GM12878 (cell line): ENCODE data around the gene PIGS. TPM values are rescaled to one million over a fixed set of nuclear protein-coding genes. Genes with fewer than 3 reads are reported as not detected.

ENCODE experiments used
- ATAC-seq: fragments of 200-7000 bp; cut with Tn5 transposase; 3 replicates; pipeline ENCODE4 v1.9.1; 2020; ENCODE audit warnings: mild to moderate bottlenecking, moderate library complexity
- BruUV-seq: library from RNA; stranded (reverse); fragments of 400-500 nt; replicated peaks from 2 replicates; lab custom pipeline; 2021; lab: Mats Ljungman, UMichigan
- CTCF ChIA-PET: fragments of 300-600 bp; sonication (Branson Sonifier 250); formaldehyde crosslinking; extraction: SDS; loops from one replicate; lab custom pipeline; 2021; ENCODE audit warnings: inconsistent platforms; lab: Yijun Ruan, JAX
- POLR2A ChIA-PET: fragments of 350-600 bp; formaldehyde crosslinking; extraction: SDS; loops from one replicate; lab custom pipeline; 2021; ENCODE audit warnings: inconsistent platforms; lab: Charles Lee
- RAD21 ChIA-PET: fragments of 300-600 bp; sonication (Branson Sonifier 250); formaldehyde crosslinking; loops from one replicate; lab custom pipeline; 2023; ENCODE audit warnings: antibody characterized with exemption; ENCODE audit not compliant: unreplicated experiment; lab: Charles Lee
- SMC1A ChIA-PET: fragments of 300-600 bp; sonication (Branson Sonifier 250); formaldehyde crosslinking; loops from one replicate; lab custom pipeline; 2023; ENCODE audit not compliant: unreplicated experiment, uncharacterized antibody; lab: Charles Lee
- DNase-seq: peaks from one replicate; pipeline ENCODE4 v3.0.0-alpha.2; 2011; ENCODE audit warnings: low read depth, low spot score
- FAIRE-seq: peaks from 3 replicates; lab custom pipeline; 2011; peaks lifted over from hg19 to GRCh38; lab: Jason Lieb, UNC
- H2AFZ ChIP-seq: 2 replicates; pipeline ENCODE4 v1.6.0; 2011; ENCODE audit warnings: low read depth, low read length, control low read depth; ENCODE audit not compliant: control insufficient read depth
- H3K27ac ChIP-seq: 2 replicates; pipeline ENCODE4 v1.5.1; 2011; ENCODE audit warnings: control low read depth; ENCODE audit not compliant: control insufficient read depth, insufficient read depth
- H3K27me3 ChIP-seq, 2 experiments: replicated peaks in 1 of 2; 2 replicates each; pipeline versions ENCODE4 v1.6.0 to v1.6.1; 2011; ENCODE audit warnings: low read length in 1 of 2; ENCODE audit not compliant: control insufficient read depth in 2 of 2, insufficient read depth in 2 of 2
- H3K36me3 ChIP-seq, 2 experiments: 2 replicates each; pipeline ENCODE4 v1.5.1; 2011; ENCODE audit warnings: low read length in 1 of 2; ENCODE audit not compliant: control insufficient read depth in 2 of 2, insufficient read depth in 2 of 2
- H3K4me1 ChIP-seq: 2 replicates; pipeline ENCODE4 v1.6.1; 2011; ENCODE audit warnings: mild to moderate bottlenecking, low read length, moderate library complexity, mixed read lengths; ENCODE audit not compliant: control insufficient read depth, insufficient read depth
- H3K4me2 ChIP-seq: 2 replicates; pipeline ENCODE4 v1.6.0; 2011; ENCODE audit warnings: control low read depth; ENCODE audit not compliant: control insufficient read depth, insufficient read depth
- H3K4me3 ChIP-seq: fragments of 200-600 bp; sonication (generic); 2 replicates; pipeline ENCODE4 v1.5.1; 2016
- H3K79me2 ChIP-seq: 2 replicates; pipeline ENCODE4 v1.6.0; 2011; ENCODE audit warnings: low read length; ENCODE audit not compliant: control insufficient read depth, insufficient read depth
- H3K9ac ChIP-seq: 2 replicates; pipeline ENCODE4 v1.8.0; 2011; ENCODE audit warnings: low read length, control low read depth, mixed read lengths; ENCODE audit not compliant: control insufficient read depth, insufficient read depth
- H3K9me3 ChIP-seq: replicated peaks from 3 replicates; pipeline ENCODE4 v1.5.1; 2011; ENCODE audit warnings: mild to moderate bottlenecking, low read length; ENCODE audit not compliant: control insufficient read depth, insufficient read depth
- H4K20me1 ChIP-seq: 2 replicates; pipeline ENCODE4 v1.6.0; 2011; ENCODE audit not compliant: control insufficient read depth, insufficient read depth
- ELK1 ChIP-seq: IDR thresholded peaks from 2 replicates; pipeline ENCODE4 v1.6.1; 2012; ENCODE audit warnings: low read depth, low read length, improper control_type of control experiment
- MXI1 ChIP-seq: fragments of 150-350 bp; IDR thresholded peaks from 2 replicates; pipeline ENCODE4 v1.6.1; 2011; ENCODE audit warnings: low read depth, mild to moderate bottlenecking, inconsistent platforms, low read length, improper control_type of control experiment
- RAD21 ChIP-seq: IDR thresholded peaks from 2 replicates; pipeline ENCODE4 v1.6.1; 2011; ENCODE audit warnings: mild to moderate bottlenecking, low read depth, low read length, moderate library complexity; ENCODE audit not compliant: insufficient read depth
- SMC3 ChIP-seq: IDR thresholded peaks from 2 replicates; pipeline ENCODE4 v1.6.1; 2011; ENCODE audit warnings: low read length, improper control_type of control experiment, borderline replicate concordance
- STAT3 ChIP-seq: IDR thresholded peaks from 2 replicates; pipeline ENCODE4 v1.6.1; 2011; ENCODE audit warnings: low read depth, low read length, improper control_type of control experiment
- WGBS: methylation state at CpG from one replicate; pipeline ENCODE4 v1.1.6; 2016; ENCODE audit warnings: low lambda C conversion rate; ENCODE audit not compliant: insufficient replicate concordance, insufficient coverage; ENCODE audit errors: missing lambda C conversion rate; 5-methylcytosine and 5-hydroxymethylcytosine counted together
- in situ Hi-C: fragments of 300-500 bp; cut with MboI; formaldehyde crosslinking; loops from 9 replicates; pipeline ENCODE4 v1.14.3; 2018; ENCODE audit warnings: mixed read lengths
- intact Hi-C: fragments of 100-400 bp; cut with micrococcal nuclease; formaldehyde crosslinking; loops from one replicate; pipeline ENCODE4 v1.14.2; 2022; ENCODE audit not compliant: unreplicated experiment
- polyA plus RNA-seq, 11 experiments: library from polyadenylated mRNA; depleted of rRNA in 4 of 11; unstranded in 6 of 11; stranded (reverse) in 5 of 11; fragments of >200 nt; fragmentation: Nextera tagmentation in 4 of 11; fragmentation: Illumina TruSeq in 1 of 11; extraction: Ambion mirVana in 4 of 11; extraction: Trizol in 1 of 11; gene quantifications; 1 replicate in 1 of 11; 2 replicates in 10 of 11; pipeline versions ENCODE4 v1.2.1 to v1.2.3, GENCODE V29; 2011 to 2016; ENCODE audit warnings: inconsistent platforms in 2 of 11, missing spikeins in 2 of 11, low read depth in 1 of 11
- total RNA-seq, 4 experiments: library from RNA; depleted of rRNA in 3 of 4; stranded (reverse); fragments of >200 nt in 3 of 4; fragmentation: Illumina TruSeq in 1 of 4; extraction: Trizol in 1 of 4; gene quantifications; 2 replicates each; pipeline versions ENCODE4 v1.2.1 to v1.2.3, GENCODE V29; 2013 to 2021
- TF ChIP-seq, protein P1 (sequence below): fragments of 450-650 bp; IDR thresholded peaks from 2 replicates; pipeline ENCODE4 v1.6.1; 2016; ENCODE audit warnings: mild to moderate bottlenecking, moderate library complexity, borderline replicate concordance
- TF ChIP-seq, protein P2 (sequence below): fragments of 450-650 bp; formaldehyde crosslinking; IDR thresholded peaks from 2 replicates; pipeline ENCODE4 v1.4.0; 2022; ENCODE audit warnings: mild to moderate bottlenecking, moderate library complexity

The PIGS gene
- total and polyA plus RNA-seq, 10 of the 15 experiments (the other 5 are each of a cell fraction or from before 2014, with no cell fraction given), result 27.5 to 73.7 (median 50.7) TPM

- no peak for TF ChIP-seq MXI1
- no peak for TF ChIP-seq ELK1
Observed at GRCh38 chr17:28613931-28614381, 42.6 kb upstream of the PIGS start, which contains the start of gene RSKR (continued).

DNA sequence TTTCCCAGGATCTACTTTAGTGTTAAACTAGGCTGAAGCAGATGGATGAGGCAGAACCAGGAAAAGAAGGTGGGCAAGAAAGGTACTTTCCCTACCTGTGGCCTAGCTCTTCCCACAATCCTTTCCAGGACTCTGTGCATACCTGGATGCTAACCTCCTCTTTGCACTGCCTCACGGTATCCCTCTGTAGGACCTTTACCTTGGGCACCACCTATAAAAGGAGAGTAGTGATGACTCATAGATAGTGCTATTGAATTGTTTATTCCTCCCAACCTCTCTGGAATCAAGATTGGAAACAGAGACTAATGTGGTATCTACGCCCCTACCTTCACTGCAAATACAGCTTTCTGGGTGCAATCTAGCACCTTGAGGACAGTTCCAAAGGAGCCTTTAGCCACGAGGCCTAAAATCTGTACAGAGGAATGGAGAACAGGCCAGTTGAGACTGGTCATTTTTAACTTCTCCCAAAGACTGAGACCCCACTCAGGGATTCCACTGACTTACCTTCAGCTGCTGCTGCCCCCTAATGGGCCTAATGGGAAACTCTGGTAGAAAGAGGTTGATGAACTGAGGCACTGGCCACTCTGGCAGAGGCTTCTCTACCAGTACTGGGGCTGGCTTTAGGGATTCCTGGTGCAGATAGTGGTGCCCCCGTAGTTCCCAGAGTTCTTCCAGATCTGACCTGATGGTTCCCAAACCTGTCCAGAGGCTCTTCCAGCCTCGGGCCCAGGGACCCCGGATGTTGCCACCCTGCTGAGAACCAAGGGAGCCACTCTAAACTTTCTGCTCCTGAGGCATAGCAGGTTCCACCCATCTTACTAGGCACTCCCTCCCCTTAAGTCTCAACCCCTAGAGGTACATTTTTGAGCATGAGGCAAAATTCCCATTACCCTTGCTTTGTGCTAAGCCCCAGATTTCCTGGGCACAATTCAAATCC lies 41.9 kb upstream of the PIGS start:
- DNase-seq, result no peak
- Histone ChIP-seq H3K4me1 (no peaks in the 10 kb centered on the region; the same call in none of the 2 replicates), H3K4me2 (no peak overlapping the region), H3K9me3 (no peaks in the 10 kb centered on the region), H3K79me2 (no peaks in the 10 kb centered on the region), H3K36me3 (peaks cover 32 to 51% of the 10 kb centered on the region in 2 experiments), H3K9ac (no peak overlapping the region), H3K27me3 (no peaks in the 10 kb centered on the region), H3K4me3 (no peak overlapping the region), H4K20me1 (no peaks in the 10 kb centered on the region), H3K27ac (no peak overlapping the region; the same call in 1 of the 2 replicates), H2AFZ (no peak overlapping the region)
- ChIA-PET CTCF (interaction anchor here (0.5 to 8.2 kb wide), 19 partner anchors 9 to 120 kb away, joined by 3 to 88 read pairs (median 6); partner anchors contain the start of genes ALDOC, BLTP2, SPAG5 and UNC119), POLR2A (interaction anchor here (0.8 to 2.2 kb wide), 6 partner anchors 13 to 64 kb away, joined by 3 to 12 read pairs (median 4); partner anchors contain the start of gene ALDOC), SMC1A (interaction anchor here (1.0 to 2.8 kb wide), 7 partner anchors 7 to 116 kb away, joined by 3 to 18 read pairs (median 5); partner anchors contain the start of gene PIGS), RAD21 (interaction anchor here (0.9 to 3.2 kb wide), 8 partner anchors 14 to 118 kb away, joined by 3 to 24 read pairs (median 8); partner anchors contain the start of genes ALDOC and PIGS)
- BruUV-seq, result no TSS peak
- WGBS, result 80% methylated on average over 6 of the region's 6 CpGs
- intact Hi-C loops (loop anchor here (1.0 kb wide), 1 partner anchor 65 kb away; no protein-coding TSS in a partner anchor), in situ Hi-C loops (no loop called here)
- no peak for FAIRE-seq
- peak; percentile 87 for ATAC-seq
- peak; percentile 38; the same call in 1 of the 2 replicates for TF ChIP-seq SMC3
- TF ChIP-seq STAT3, result no peak
- TF ChIP-seq, protein P1, sequence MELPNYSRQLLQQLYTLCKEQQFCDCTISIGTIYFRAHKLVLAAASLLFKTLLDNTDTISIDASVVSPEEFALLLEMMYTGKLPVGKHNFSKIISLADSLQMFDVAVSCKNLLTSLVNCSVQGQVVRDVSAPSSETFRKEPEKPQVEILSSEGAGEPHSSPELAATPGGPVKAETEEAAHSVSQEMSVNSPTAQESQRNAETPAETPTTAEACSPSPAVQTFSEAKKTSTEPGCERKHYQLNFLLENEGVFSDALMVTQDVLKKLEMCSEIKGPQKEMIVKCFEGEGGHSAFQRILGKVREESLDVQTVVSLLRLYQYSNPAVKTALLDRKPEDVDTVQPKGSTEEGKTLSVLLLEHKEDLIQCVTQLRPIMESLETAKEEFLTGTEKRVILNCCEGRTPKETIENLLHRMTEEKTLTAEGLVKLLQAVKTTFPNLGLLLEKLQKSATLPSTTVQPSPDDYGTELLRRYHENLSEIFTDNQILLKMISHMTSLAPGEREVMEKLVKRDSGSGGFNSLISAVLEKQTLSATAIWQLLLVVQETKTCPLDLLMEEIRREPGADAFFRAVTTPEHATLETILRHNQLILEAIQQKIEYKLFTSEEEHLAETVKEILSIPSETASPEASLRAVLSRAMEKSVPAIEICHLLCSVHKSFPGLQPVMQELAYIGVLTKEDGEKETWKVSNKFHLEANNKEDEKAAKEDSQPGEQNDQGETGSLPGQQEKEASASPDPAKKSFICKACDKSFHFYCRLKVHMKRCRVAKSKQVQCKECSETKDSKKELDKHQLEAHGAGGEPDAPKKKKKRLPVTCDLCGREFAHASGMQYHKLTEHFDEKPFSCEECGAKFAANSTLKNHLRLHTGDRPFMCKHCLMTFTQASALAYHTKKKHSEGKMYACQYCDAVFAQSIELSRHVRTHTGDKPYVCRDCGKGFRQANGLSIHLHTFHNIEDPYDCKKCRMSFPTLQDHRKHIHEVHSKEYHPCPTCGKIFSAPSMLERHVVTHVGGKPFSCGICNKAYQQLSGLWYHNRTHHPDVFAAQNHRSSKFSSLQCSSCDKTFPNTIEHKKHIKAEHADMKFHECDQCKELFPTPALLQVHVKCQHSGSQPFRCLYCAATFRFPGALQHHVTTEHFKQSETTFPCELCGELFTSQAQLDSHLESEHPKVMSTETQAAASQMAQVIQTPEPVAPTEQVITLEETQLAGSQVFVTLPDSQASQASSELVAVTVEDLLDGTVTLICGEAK, result no peak
- peak; percentile 69 for TF ChIP-seq RAD21
- TF ChIP-seq, protein P2, sequence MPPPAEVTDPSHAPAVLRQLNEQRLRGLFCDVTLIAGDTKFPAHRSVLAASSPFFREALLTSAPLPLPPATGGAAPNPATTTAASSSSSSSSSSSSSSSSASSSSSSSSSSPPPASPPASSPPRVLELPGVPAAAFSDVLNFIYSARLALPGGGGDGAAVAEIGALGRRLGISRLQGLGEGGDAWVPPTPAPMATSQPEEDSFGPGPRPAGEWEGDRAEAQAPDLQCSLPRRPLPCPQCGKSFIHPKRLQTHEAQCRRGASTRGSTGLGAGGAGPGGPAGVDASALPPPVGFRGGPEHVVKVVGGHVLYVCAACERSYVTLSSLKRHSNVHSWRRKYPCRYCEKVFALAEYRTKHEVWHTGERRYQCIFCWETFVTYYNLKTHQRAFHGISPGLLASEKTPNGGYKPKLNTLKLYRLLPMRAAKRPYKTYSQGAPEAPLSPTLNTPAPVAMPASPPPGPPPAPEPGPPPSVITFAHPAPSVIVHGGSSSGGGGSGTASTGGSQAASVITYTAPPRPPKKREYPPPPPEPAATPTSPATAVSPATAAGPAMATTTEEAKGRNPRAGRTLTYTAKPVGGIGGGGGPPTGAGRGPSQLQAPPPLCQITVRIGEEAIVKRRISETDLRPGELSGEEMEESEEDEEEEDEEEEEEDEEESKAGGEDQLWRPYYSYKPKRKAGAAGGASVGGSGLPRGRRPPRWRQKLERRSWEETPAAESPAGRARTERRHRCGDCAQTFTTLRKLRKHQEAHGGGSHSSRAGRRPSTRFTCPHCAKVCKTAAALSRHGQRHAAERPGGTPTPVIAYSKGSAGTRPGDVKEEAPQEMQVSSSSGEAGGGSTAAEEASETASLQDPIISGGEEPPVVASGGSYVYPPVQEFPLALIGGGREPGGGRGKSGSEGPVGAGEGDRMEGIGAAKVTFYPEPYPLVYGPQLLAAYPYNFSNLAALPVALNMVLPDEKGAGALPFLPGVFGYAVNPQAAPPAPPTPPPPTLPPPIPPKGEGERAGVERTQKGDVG (CRISPR knock-in tag), result no peak
